DOHH2 (cell line): ENCODE results near the gene ZKSCAN3.

Source experiments
- CTCF ChIP-seq: fragments of 200-600 bp; sonication (generic); IDR thresholded peaks from one replicate; pipeline ENCODE4 v1.5.1; 2014; ENCODE audit warnings: antibody characterized with exemption, mild to moderate bottlenecking, low read depth, low read length; ENCODE audit not compliant: poor library complexity, severe bottlenecking
- EZH2phosphoT487 ChIP-seq: fragments of 200-600 bp; sonication (generic); IDR thresholded peaks from 2 replicates; pipeline ENCODE4 v1.6.1; 2017; ENCODE audit warnings: borderline replicate concordance, mild to moderate bottlenecking, antibody characterized with exemption, low read length, moderate library complexity, mixed read lengths

DNA sequence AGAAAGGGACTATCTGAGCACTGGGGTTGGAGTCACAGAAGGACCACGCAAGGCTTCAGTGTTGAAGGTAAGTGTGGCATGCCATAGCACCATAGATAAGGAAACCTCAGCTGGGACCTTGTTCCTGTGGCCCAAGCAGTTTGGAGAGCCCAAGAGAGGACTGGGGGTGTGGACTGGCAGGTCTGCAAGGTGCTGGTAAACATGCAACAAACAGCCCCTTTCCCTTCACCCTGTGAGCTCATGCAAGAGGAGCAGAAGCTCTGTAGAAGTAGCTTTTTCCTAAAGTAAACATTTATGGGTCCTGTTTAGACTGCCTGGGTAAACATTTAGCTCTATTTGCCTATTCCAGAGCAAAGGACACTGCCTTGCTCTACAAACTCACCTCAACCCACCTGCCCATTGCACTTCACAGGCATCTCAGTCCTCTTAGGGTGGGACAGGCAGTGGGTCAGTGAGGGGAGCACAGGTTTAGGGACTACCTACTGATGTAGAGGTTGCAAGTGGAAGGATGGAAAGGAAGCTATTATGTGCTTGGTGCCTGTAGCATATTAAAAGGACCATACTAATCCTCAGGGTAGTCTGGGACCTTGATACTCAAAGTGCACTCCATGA is 25.8 kb upstream of the ZKSCAN3 start:
- TF ChIP-seq CTCF, result no peak
- TF ChIP-seq EZH2phosphoT487, result no peak
